Breast epithelium (tissue), 4 donors: ENCODE data around the gene GAB3. TPM values are rescaled to one million over a fixed set of nuclear protein-coding genes. Genes with fewer than 3 reads are reported as not detected.

Source experiments
- DNase-seq, 2 donors: peaks; one replicate each; pipeline ENCODE4 v3.0.0-alpha.2; 2019; ENCODE audit warnings: low spot score in 2 of 2
- H3K27ac ChIP-seq, 2 donors: fragments of 200-600 bp; sonication (generic) in 1 of 2; one replicate each; pipeline ENCODE4 v1.5.1; 2016 to 2019; ENCODE audit warnings: mild to moderate bottlenecking in 1 of 2
- H3K27me3 ChIP-seq, 2 donors: fragments of 200-600 bp; sonication (generic) in 1 of 2; one replicate each; pipeline versions ENCODE4 v1.5.1 to v1.6.0; 2017 to 2019; ENCODE audit warnings: control low read depth in 1 of 2, mild to moderate bottlenecking in 1 of 2
- H3K36me3 ChIP-seq: fragments of 200-600 bp; one replicate; pipeline ENCODE4 v1.5.1; 2019
- H3K4me1 ChIP-seq, 2 donors: fragments of 200-600 bp; sonication (generic); one replicate each; pipeline ENCODE4 v1.5.1; 2016 to 2019; ENCODE audit warnings: control low read depth in 1 of 2
- H3K4me3 ChIP-seq, 3 donors: fragments of 200-600 bp; sonication (generic); 1 replicate in 2 of 3; 2 replicates in 1 of 3; pipeline ENCODE4 v1.5.1; 2016 to 2019; ENCODE audit warnings: mild to moderate bottlenecking in 3 of 3, moderate library complexity in 2 of 3
- H3K9me3 ChIP-seq, 2 donors: fragments of 200-600 bp; sonication (generic) in 1 of 2; one replicate each; pipeline ENCODE4 v1.5.1; 2016 to 2019; ENCODE audit warnings: control low read depth in 1 of 2
- POLR2A ChIP-seq: fragments of 450-650 bp; IDR thresholded peaks from one replicate; pipeline ENCODE4 v1.6.1; 2016; ENCODE audit warnings: antibody characterized with exemption, mild to moderate bottlenecking, moderate library complexity
- POLR2AphosphoS5 ChIP-seq, 3 donors: sonication (generic); formaldehyde crosslinking; IDR thresholded peaks; one replicate each; pipeline ENCODE4 v1.6.1; 2017; ENCODE audit warnings: antibody characterized with exemption in 3 of 3
- intact Hi-C: fragments of 100-400 bp; cut with DNase I; formaldehyde crosslinking; loops from one replicate; pipeline ENCODE4 v1.15.1; 2023; ENCODE audit warnings: low total_unique reads
- total RNA-seq, 3 donors: library from RNA; depleted of rRNA; stranded (reverse); fragments of >200 nt; gene quantifications; one replicate each; pipeline ENCODE4 v1.1.0, GENCODE V29; 2016
- TF ChIP-seq, protein P1 (sequence below), 3 donors: fragments of 450-650 bp; IDR thresholded peaks; one replicate each; pipeline ENCODE4 v1.5.1; 2016 to 2017; ENCODE audit warnings: antibody characterized with exemption in 3 of 3, mild to moderate bottlenecking in 3 of 3, moderate library complexity in 3 of 3

Gene GAB3
- total RNA-seq, 3 donors from 2014 or later, result 3.9 to 8.5 (median 5.3) TPM

DNA sequence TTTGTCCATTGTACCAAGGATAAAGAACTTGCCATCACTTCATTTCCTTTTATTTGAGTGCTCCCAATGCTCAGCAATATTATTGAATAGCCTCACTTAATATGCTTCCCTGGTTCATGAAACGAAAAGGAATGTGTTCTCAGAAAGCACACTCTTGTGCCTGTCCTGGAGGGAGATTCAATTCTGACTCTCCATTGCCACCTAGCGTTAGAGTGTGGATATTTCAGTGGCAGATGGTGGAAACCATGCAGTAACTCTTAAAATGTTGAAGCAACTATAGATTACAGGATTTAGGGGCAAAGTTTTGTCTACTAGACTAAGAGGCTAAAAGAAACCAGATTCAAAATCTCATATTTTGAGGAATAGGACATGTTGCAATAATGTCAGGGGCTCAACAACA lies 36.0 kb downstream of the GAB3 start:
- peaks cover 0 to 34% of the 10 kb centered on the region in 2 donors for H3K27me3 ChIP-seq
- H3K9me3 ChIP-seq, result no peaks in the 10 kb centered on the region
- H3K36me3 ChIP-seq, result no peaks in the 10 kb centered on the region
- H3K4me1 ChIP-seq, result no peaks in the 10 kb centered on the region
- TF ChIP-seq, protein P1, sequence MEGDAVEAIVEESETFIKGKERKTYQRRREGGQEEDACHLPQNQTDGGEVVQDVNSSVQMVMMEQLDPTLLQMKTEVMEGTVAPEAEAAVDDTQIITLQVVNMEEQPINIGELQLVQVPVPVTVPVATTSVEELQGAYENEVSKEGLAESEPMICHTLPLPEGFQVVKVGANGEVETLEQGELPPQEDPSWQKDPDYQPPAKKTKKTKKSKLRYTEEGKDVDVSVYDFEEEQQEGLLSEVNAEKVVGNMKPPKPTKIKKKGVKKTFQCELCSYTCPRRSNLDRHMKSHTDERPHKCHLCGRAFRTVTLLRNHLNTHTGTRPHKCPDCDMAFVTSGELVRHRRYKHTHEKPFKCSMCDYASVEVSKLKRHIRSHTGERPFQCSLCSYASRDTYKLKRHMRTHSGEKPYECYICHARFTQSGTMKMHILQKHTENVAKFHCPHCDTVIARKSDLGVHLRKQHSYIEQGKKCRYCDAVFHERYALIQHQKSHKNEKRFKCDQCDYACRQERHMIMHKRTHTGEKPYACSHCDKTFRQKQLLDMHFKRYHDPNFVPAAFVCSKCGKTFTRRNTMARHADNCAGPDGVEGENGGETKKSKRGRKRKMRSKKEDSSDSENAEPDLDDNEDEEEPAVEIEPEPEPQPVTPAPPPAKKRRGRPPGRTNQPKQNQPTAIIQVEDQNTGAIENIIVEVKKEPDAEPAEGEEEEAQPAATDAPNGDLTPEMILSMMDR (IDR thresholded peaks at IDR 0.05), result peak; percentile 51 to 72 (median 56)
- TF ChIP-seq POLR2A, result no peak
- no peak overlapping the region for H3K4me3 ChIP-seq
- intact Hi-C loops, result no loop called here
- no peak for DNase-seq
- H3K27ac ChIP-seq, result no peak overlapping the region

DNA sequence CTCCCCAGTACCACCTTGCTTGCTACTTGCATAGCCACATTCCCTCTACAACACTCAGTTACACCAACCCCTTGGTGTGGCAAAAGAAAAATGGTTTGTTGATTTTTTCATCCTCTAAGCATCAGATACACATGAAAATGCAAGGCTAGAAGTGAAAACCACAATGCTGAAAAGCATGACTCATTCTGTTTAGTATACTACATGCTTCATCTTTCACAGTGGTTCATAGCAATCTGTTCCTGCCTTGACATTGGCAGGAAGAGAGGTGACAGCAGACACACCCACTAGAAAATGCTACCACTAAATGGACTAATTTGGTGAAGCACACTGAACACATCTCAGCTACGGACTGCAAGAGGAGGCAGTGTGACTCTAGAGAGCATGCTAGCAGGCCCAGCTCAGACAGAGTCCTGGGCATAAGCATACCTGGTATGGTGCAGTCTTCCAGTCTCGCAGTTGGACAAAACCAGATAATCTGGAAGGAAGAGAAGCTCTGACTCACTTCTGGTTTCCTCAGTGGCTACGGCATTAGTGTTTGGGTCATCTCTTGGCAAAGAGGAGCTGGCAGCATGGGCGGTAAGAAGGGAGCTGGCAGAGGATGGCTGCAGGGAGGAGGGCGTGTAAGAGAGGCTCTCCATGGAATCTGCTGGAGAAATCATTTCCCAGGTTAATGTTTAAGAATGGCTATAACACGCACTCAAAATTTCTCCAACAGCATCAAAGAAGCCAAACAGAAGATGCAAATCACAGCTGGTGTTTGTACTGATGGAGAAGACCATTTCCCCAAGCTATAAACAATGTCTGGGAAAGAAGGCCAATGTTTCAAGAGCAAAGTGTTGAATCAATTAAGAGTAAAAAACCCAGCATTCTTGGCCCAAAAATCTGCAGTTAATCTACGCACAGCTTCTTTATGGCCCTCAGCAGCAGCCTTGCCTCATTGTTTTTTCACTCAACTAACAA lies 37.8 kb downstream of the GAB3 start:
- no peaks in the 10 kb centered on the region for H3K4me1 ChIP-seq
- H3K27me3 ChIP-seq, result peaks cover 0 to 24% of the 10 kb centered on the region in 2 donors
- H3K9me3 ChIP-seq, result no peaks in the 10 kb centered on the region
- intact Hi-C loops, result no loop called here
- H3K36me3 ChIP-seq, result no peaks in the 10 kb centered on the region
- no peak for DNase-seq
- TF ChIP-seq POLR2AphosphoS5 (IDR thresholded peaks at IDR 0.05) (no peak), POLR2A (no peak)
- TF ChIP-seq, protein P1 (IDR thresholded peaks at IDR 0.05), result no peak
- no peak overlapping the region for H3K4me3 ChIP-seq
- H3K27ac ChIP-seq, result peak overlapping the region in 1 of 2 donors; percentile 32

DNA sequence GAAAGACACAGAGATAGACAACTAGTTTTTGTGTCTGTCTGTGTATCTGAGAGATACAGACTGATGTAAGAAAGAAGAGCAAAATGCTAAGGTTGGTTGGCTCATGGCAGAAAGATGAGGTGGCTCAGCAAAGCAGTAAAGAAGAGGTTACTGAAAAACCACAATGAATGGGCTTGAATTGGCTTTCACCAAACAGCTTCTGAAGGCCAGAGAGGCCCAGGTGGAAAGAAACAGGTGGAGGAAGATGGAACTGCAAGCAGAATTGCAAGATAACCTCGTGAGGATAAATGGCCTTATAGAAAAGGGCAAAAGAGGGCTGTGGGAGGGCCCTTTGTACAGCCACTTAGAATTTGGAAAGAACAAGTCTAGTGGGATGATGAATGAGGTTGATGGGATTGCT lies 39.6 kb downstream of the GAB3 start:
- TF ChIP-seq POLR2AphosphoS5 (IDR thresholded peaks at IDR 0.05) (no peak), POLR2A (no peak)
- TF ChIP-seq, protein P1 (IDR thresholded peaks at IDR 0.05), result no peak
- DNase-seq, result no peak
- Histone ChIP-seq H3K4me3 (no peak overlapping the region), H3K36me3 (no peaks in the 10 kb centered on the region), H3K4me1 (no peaks in the 10 kb centered on the region), H3K9me3 (no peaks in the 10 kb centered on the region), H3K27me3 (peaks cover 0 to 19% of the 10 kb centered on the region in 2 donors), H3K27ac (no peak overlapping the region)
- intact Hi-C loops, result no loop called here

DNA sequence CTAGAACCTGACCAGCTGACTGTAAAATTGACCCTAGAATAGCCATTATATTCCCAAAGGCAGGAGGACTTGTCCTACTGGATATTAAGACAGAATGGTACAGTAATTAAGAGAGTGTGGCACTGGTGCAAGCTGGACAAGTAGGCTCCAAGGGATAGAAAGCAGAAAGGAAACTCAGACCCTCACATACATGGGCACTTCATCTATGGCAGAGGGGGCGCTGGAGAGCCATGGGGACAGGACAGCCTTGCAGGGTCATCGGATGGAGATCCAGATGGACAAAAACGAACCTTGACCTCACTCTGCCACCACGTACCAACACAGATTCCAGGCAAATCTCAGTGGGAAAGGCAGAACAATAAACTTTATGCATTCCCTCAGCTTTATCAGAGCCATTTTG lies 40.6 kb downstream of the GAB3 start:
- no peak overlapping the region for H3K4me3 ChIP-seq
- DNase-seq, result no peak
- TF ChIP-seq, protein P1 (IDR thresholded peaks at IDR 0.05), result no peak
- TF ChIP-seq POLR2AphosphoS5 (IDR thresholded peaks at IDR 0.05), result no peak
- no peak for TF ChIP-seq POLR2A
- H3K4me1 ChIP-seq, result no peaks in the 10 kb centered on the region
- H3K27me3 ChIP-seq, result peaks cover 0 to 10% of the 10 kb centered on the region in 2 donors
- no peaks in the 10 kb centered on the region for H3K9me3 ChIP-seq
- H3K27ac ChIP-seq, result no peak overlapping the region
- no peaks in the 10 kb centered on the region for H3K36me3 ChIP-seq
- intact Hi-C loops, result no loop called here

DNA sequence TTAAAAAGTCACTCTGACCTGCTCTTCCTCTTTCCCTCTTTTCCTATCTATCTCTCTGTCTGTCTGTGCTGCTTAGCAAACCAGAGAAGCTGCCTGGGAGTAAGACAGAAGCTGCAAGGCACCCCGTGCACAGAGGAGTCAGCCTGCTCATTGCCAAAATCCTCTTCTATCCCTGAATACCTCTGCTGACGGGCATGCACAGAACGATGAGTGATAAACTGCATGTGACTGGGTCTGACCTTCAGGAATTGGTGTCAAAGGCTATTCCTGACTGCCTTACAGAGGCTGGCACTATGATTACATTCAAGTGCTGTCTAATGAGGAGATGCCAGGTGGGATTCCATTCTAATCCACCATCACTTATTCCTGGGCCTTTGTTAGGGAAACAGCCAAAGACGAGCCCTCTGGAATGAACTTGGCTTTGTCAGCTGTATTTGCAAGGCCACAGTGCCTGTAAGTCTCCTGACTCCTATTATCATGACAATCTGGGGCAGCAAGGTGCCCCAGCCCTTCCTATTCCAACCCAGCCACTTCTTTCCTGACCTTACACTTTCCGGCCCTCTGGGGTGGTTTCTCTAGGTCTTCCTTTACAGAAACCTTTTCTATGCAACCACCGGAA lies 52.1 kb downstream of the GAB3 start:
- Histone ChIP-seq H3K27ac (no peak overlapping the region), H3K36me3 (no peaks in the 10 kb centered on the region), H3K9me3 (no peaks in the 10 kb centered on the region), H3K4me1 (no peaks in the 10 kb centered on the region), H3K27me3 (peaks cover 0 to 23% of the 10 kb centered on the region in 2 donors), H3K4me3 (no peak overlapping the region)
- TF ChIP-seq, protein P1 (IDR thresholded peaks at IDR 0.05), result no peak
- TF ChIP-seq POLR2AphosphoS5 (IDR thresholded peaks at IDR 0.05), result no peak
- no peak for TF ChIP-seq POLR2A
- no peak for DNase-seq
- intact Hi-C loops, result no loop called here
